Sigmoid colon (tissue), 4 donors: ENCODE measurements around the gene MRPL37.

Experiments used
- POLR2A ChIP-seq, 2 donors: fragments of 450-650 bp; IDR thresholded peaks; one replicate each; pipeline ENCODE4 v1.6.1; 2016; ENCODE audit warnings: antibody characterized with exemption in 2 of 2, mild to moderate bottlenecking in 2 of 2, moderate library complexity in 2 of 2
- POLR2AphosphoS5 ChIP-seq, 4 donors: sonication (generic); formaldehyde crosslinking; IDR thresholded peaks; one replicate each; pipeline ENCODE4 v1.6.1; 2017; ENCODE audit warnings: antibody characterized with exemption in 4 of 4

DNA sequence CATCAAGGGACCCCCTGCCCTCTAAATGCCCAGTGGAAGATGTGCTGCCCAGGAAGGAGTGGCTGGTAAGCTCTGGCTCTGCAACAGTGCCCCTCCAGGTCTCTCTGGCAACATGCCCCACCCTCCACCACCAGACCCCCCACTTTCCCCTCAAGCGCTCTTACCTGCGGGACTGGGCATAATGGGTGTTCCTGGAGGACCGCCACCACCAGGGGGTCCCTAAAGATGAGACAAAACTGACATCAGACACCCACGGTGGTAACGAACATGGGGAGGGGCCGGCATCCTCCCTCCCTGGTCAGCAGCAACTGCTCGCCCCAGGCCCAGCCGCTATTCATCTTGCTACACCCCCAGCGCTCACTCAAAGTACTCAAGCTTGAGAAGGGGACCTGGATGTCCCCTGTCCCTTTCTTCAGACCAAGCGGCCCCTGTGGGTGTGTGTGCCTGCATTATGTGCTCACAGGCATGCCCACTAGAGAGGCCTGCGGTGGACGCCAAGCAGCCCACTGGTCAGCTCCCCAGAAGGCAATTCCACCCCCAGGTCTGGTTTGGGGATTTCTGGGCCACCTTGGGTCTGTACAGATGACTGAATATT, 40.9 kb downstream of the MRPL37 start:
- no peak for TF ChIP-seq POLR2AphosphoS5 (IDR thresholded peaks at IDR 0.05)
- no peak for TF ChIP-seq POLR2A (IDR thresholded peaks at IDR 0.05)
